Suprapubic skin (tissue), 4 donors: ENCODE measurements around the gene TMEM17. TPM values are rescaled to one million over a fixed set of nuclear protein-coding genes. Genes with fewer than 3 reads are reported as not detected.
"Not testable (repeated sequence)": the region's sequence is repeated elsewhere in the genome, so short reads cannot be mapped to it uniquely, and the experiment has no call there.

Source experiments
- DNase-seq, 2 donors: peaks; one replicate each; pipeline ENCODE4 v3.0.0-alpha.2; 2019; ENCODE audit warnings: low spot score in 2 of 2
- H3K27ac ChIP-seq: fragments of 200-600 bp; sonication (generic); one replicate; pipeline ENCODE4 v1.5.1; 2019
- H3K27me3 ChIP-seq: fragments of 200-600 bp; sonication (generic); one replicate; pipeline ENCODE4 v1.5.1; 2019
- H3K36me3 ChIP-seq: fragments of 200-600 bp; sonication (generic); one replicate; pipeline ENCODE4 v1.5.1; 2019
- H3K4me1 ChIP-seq: fragments of 200-600 bp; sonication (generic); one replicate; pipeline ENCODE4 v1.5.1; 2019
- H3K4me3 ChIP-seq: fragments of 200-600 bp; sonication (generic); one replicate; pipeline ENCODE4 v1.5.1; 2019; ENCODE audit warnings: mild to moderate bottlenecking
- H3K9me3 ChIP-seq: fragments of 200-600 bp; sonication (generic); one replicate; pipeline ENCODE4 v1.5.1; 2019
- CTCF ChIP-seq, 2 donors: fragments of 200-600 bp in 1 of 2; fragments of 450-650 bp in 1 of 2; sonication (generic) in 1 of 2; IDR thresholded peaks; one replicate each; pipeline ENCODE4 v1.5.1; 2016 to 2019; ENCODE audit warnings: antibody characterized with exemption in 2 of 2, mild to moderate bottlenecking in 1 of 2, moderate library complexity in 1 of 2
- EP300 ChIP-seq: sonication (generic); formaldehyde crosslinking; IDR thresholded peaks from one replicate; pipeline ENCODE4 v1.6.1; 2017; ENCODE audit warnings: antibody characterized with exemption
- POLR2A ChIP-seq, 2 donors: fragments of 450-650 bp; IDR thresholded peaks; one replicate each; pipeline ENCODE4 v1.6.1; 2017; ENCODE audit warnings: antibody characterized with exemption in 2 of 2, mild to moderate bottlenecking in 2 of 2, moderate library complexity in 2 of 2
- POLR2AphosphoS5 ChIP-seq, 3 donors: sonication (generic); formaldehyde crosslinking; IDR thresholded peaks; one replicate each; pipeline ENCODE4 v1.6.1; 2017; ENCODE audit warnings: antibody characterized with exemption in 3 of 3
- WGBS: methylation state at CpG from one replicate; pipeline ENCODE4 v1.1.5; 2018; 5-methylcytosine and 5-hydroxymethylcytosine counted together
- total RNA-seq, 4 donors: library from RNA; depleted of rRNA; stranded (reverse); fragments of >200 nt; gene quantifications; one replicate each; pipeline ENCODE4 v1.1.0, GENCODE V29; 2016

Gene TMEM17
- total RNA-seq, 4 donors from 2014 or later, result 1.1 to 6.1 (median 2.0) TPM

DNA sequence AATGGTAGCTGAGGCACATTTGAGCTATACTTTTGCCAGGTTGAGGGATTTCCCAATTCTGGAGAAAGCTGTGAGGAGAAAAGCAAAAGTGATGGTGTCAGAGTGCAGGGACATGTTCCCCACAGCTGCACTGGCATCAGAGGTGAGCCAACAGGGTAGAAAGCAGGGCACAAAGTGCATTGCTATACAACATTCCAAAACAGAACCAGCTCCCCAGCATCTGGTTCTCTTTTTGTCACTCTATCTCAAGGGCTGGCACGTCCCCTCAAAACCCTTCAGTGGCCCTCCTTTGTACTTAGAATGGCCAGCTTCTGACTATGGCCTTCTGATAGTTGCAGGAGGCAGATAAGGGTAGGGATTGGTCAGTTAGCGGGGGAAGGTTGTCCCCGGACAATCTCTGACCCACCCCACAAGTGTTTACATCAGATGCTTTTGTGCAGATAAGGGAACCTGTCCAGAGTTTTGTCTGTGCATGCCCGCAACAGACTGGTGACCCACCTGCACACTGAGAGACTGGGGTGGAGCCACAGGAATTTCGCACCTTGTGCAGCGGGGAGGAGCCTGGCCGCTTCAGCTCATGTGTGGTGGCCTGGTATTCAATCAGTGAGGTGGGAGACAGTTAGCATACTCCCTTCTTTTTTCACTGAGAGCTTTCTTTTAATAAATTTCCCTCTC, 31.0 kb upstream of the TMEM17 start:
- TF ChIP-seq POLR2A (IDR thresholded peaks at IDR 0.05) (no peak), EP300 (no peak), CTCF (IDR thresholded peaks at IDR 0.05) (no peak), POLR2AphosphoS5 (IDR thresholded peaks at IDR 0.05) (no peak)
- Histone ChIP-seq H3K4me3 (no peak overlapping the region), H3K9me3 (no peaks in the 10 kb centered on the region), H3K36me3 (no peaks in the 10 kb centered on the region), H3K4me1 (no peaks in the 10 kb centered on the region), H3K27me3 (no peaks in the 10 kb centered on the region), H3K27ac (no peak overlapping the region)
- DNase-seq, result no peak
- 62% methylated on average over 7 of the region's 7 CpGs for WGBS

DNA sequence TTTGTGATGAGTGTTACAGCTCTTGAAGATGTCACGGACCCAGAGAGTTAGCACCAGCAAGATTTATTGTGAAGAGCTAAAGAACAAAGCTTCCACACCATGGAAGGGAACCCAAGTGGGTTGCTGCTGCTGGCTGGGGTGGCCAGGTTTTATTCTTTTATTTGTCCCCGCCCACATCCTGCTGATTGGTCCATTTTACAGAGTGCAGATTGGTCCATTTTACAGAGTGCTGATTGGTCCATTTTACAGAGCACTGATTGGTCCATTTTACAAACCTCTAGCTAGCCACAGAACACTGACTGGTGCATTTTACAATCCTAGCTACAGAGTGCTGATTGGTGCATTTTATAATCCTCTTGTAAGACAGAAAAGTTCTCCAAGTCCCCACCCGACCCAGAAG, 29.5 kb upstream of the TMEM17 start:
- not testable (repeated sequence) for H3K9me3 ChIP-seq, H3K27me3 ChIP-seq, H3K27ac ChIP-seq, DNase-seq, H3K4me3 ChIP-seq, H3K4me1 ChIP-seq, H3K36me3 ChIP-seq
- 92% methylated on average over 3 of the region's 3 CpGs for WGBS

DNA sequence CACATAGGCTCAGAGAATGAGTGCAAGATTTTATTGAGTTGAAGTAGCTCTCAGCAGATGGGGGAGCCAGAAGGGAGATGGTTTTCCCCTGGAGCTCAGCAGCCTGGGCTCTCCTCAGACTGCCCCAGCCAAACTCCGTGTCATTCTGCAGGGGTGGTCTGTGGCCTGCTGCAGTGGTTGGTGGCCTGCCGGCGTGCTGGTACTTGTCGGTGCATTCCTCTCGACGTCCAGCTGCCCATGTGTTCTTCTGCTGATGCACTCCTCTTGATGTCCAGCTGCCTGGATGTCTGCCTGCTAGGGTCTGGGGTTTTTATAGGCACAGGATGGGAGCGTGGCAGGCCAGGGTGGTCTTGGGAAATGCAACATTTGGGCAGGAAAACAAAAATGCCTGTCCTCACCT, 25.6 kb upstream of the TMEM17 start:
- Histone ChIP-seq H3K4me1 (no peaks in the 10 kb centered on the region), H3K36me3 (no peaks in the 10 kb centered on the region), H3K27me3 (no peaks in the 10 kb centered on the region), H3K4me3 (no peak overlapping the region), H3K27ac (no peak overlapping the region), H3K9me3 (no peaks in the 10 kb centered on the region)
- TF ChIP-seq CTCF (IDR thresholded peaks at IDR 0.05) (no peak), POLR2AphosphoS5 (IDR thresholded peaks at IDR 0.05) (no peak), POLR2A (IDR thresholded peaks at IDR 0.05) (no peak), EP300 (no peak)
- 95% methylated on average over 4 of the region's 7 CpGs for WGBS
- DNase-seq, result no peak

DNA sequence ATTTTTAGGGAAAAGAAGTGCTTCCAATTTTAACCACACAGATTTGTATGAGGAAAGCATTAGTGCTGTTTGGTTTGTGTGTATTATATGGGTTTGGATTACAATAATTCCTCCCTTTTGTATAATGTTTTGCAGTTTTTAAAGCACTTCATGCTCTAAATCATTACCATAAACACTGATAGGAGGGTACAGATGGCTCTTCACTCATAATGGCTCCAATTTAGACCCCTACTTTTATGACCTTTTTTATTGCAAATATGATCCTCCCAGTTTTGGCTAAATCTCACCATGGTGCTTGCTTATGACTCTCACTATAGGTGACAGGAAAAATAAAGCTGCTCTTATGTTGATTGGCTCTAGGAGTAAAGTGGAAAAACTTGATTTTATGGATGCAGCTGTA, 23.8 kb upstream of the TMEM17 start:
- Histone ChIP-seq H3K4me1 (no peaks in the 10 kb centered on the region), H3K27ac (no peak overlapping the region), H3K9me3 (no peaks in the 10 kb centered on the region), H3K4me3 (no peak overlapping the region), H3K27me3 (no peaks in the 10 kb centered on the region), H3K36me3 (no peaks in the 10 kb centered on the region)
- DNase-seq, result no peak
- no peak for TF ChIP-seq CTCF (IDR thresholded peaks at IDR 0.05)

DNA sequence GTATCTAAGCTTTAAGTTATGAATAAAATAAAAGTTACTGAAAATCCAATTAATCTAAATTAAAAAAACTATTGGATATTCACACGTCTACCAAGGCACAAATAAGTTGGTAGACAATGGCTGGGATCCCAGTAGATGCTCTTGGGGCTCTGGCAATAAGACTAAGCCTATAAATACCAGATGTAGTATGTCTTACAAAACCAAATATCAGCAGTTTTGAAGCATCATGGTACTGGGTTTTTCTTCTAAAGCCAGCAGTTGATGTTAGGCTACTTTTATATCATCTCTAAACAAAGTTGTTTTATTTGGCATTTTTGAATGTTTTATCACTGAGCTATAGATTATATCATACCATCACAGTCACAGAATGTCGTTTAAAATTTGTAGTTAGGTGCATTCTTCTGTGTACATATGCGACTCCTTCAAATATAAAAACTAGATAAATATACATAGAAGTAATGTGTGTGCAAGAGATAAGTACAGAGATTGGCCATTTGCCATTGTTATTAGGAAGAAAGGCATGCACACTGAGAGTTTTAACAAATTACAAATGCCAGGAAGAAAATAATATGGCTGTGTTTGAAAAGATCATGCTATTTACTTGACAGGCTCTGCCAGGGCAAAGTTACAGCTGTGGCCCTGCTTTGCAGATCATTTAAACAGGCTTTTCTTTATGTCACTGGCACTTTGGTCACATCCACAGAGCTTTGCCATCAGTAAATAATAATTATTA, 21.6 kb upstream of the TMEM17 start:
- Histone ChIP-seq H3K4me3 (no peak overlapping the region), H3K27me3 (no peaks in the 10 kb centered on the region), H3K4me1 (no peaks in the 10 kb centered on the region), H3K36me3 (no peaks in the 10 kb centered on the region), H3K27ac (no peak overlapping the region), H3K9me3 (no peaks in the 10 kb centered on the region)
- 63% methylated on average over 3 of the region's 3 CpGs for WGBS
- TF ChIP-seq POLR2A (IDR thresholded peaks at IDR 0.05), result no peak
- no peak for TF ChIP-seq CTCF (IDR thresholded peaks at IDR 0.05)
- no peak for TF ChIP-seq EP300
- TF ChIP-seq POLR2AphosphoS5 (IDR thresholded peaks at IDR 0.05), result no peak
- no peak for DNase-seq
